Measurements from ENCODE around the gene CX3CR1.

The CX3CR1 gene

DNA sequence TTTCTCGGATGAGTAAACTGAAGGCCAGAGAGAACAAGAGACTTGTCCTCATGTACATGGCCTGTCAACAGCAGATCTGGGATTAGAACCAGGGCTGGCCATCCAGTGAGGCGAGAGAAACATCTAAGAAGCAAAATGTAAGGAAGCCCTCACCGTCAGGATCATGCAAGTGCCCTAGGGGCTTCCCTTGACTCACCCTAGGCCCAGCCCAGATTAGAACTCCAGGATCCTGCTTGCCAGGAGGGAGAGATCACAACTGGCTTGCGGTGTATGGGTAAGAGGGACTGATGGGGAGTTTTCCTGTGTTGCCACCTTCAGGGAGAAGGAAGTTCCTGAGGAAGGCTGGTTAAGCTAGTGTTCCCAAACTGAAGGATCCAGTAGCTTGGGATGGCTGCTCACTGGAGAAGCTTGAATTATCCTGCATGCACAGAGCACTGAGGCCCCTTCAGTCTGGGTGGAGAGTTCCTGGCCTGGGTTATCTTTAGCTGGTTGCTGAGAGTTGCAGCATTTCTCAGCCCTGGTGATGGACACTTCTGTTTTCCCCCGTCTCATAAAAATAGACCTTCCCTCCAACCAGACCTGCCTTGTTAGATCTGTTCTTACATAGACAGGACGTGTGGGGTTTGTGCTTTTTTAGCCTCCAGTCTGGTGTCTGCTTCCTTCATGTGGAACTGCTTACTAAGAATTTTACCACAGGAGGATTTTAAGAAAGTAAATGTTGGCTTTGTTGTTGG is 59.3 kb downstream of the CX3CR1 start:
- DNase-seq = no peak

DNA sequence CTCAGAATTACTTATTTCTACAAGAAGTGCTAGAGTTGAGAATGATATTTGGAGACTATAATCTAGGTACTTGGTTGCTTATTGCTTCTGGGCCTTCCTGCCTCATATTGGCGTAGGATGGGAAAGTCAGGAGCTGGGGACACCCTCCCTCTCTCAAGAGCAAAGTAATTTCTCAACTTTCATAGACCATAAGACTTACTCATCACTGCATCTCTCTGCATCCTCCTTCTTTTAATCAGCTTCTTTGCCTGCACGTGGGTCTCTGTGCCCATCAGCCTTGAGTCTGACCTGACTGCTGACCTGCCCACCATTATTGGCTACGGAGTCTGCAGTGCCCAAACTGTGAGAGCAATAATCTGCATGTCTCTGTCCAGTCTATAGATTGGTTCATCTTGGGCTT is 60.1 kb downstream of the CX3CR1 start:
- no peak for DNase-seq

DNA sequence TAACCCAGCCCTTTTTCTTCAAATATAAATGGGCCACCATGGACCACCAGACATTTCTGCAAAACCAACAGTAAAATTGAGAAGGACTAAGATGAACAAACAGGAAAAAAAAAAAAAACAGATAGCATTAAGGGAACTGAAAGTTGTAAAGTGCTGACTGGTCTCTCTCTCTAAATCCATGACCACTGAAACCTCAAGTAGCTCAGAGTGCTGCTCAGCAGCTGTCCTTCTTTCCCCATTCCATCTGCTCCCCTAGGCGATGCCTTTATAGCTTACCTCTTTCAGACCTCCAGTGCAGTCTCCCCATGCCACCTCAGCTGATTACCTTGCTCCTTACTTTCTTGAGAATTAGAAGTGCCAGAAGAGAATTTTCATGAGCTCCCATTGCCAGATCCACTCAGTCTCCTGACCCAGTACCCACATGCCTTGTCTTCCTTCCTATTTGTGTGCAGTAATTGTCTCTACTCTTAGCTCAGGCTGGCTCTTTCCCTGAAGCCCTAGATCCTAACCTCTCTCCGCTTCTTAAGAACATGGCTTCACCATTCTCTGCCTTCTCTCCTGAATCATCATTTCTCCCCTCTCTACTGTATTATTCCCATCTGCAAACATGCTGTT is 63.6 kb downstream of the CX3CR1 start:
- DNase-seq = no peak

DNA sequence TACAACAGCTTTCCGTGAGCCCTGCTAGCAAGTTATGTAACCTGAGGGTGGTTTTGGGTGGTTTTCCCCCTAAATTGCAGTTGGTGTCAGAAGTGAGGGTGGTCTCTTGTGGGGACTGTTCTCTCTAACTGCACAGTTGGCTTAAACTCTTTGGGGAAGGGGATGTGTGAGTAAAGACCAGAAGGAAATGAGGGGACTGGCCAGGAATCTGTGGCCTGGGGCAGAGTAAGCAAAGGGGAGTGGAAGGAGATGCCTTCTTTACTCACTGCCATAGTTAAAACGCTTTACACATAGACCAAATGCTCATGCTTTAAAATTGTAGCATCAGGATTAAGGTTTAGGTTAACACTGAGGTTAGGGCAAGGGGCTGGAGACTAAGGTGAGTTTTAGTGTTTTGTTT is 66.2 kb downstream of the CX3CR1 start:
- DNase-seq = no peak
